ENCODE results near the gene TMEM132E.

The TMEM132E gene

GRCh38 chr17:34603974-34604373 lies 24.6 kb downstream of the TMEM132E start:
- no peak for DNase-seq (ENCODE audit: low spot score)

GRCh38 chr17:34606763-34607162 lies 27.4 kb downstream of the TMEM132E start:
- DNase-seq (ENCODE audit: low spot score), result no peak

GRCh38 chr17:34607917-34608316 lies 28.5 kb downstream of the TMEM132E start:
- no peak for DNase-seq (ENCODE audit: low spot score)

- DNase-seq (ENCODE audit: low spot score), result no peak
Measured at GRCh38 chr17:34609210-34609609, 29.8 kb downstream of the TMEM132E start.

GRCh38 chr17:34610039-34610438 lies 30.7 kb downstream of the TMEM132E start:
- DNase-seq (ENCODE audit: low spot score), result no peak

GRCh38 chr17:34610506-34610905 lies 31.1 kb downstream of the TMEM132E start:
- DNase-seq (ENCODE audit: low spot score), result no peak

GRCh38 chr17:34613064-34614019 lies 34.0 kb downstream of the TMEM132E start:
- peak; percentile 34 for DNase-seq (ENCODE audit: low spot score)

GRCh38 chr17:34614698-34615097 lies 35.3 kb downstream of the TMEM132E start:
- DNase-seq (ENCODE audit: low spot score), result no peak

GRCh38 chr17:34615326-34615725 lies 35.9 kb downstream of the TMEM132E start:
- no peak for DNase-seq (ENCODE audit: low spot score)

- DNase-seq (ENCODE audit: low spot score), result no peak
Measured at GRCh38 chr17:34616148-34616547, 36.8 kb downstream of the TMEM132E start.

- DNase-seq (ENCODE audit: low spot score), result no peak
Measured at GRCh38 chr17:34617398-34617797, 38.0 kb downstream of the TMEM132E start.

- DNase-seq (ENCODE audit: low spot score), result no peak
Measured at GRCh38 chr17:34619687-34620217, 40.4 kb downstream of the TMEM132E start.

- DNase-seq (ENCODE audit: low spot score), result no peak
Measured at GRCh38 chr17:34620458-34620857, 41.1 kb downstream of the TMEM132E start.

- no peak for DNase-seq (ENCODE audit: low spot score)
Measured at GRCh38 chr17:34622862-34623623, 43.7 kb downstream of the TMEM132E start.

- DNase-seq (ENCODE audit: low spot score), result no peak
Measured at GRCh38 chr17:34623856-34624766, 44.7 kb downstream of the TMEM132E start.

- no peak for DNase-seq (ENCODE audit: low spot score)
Measured at GRCh38 chr17:34624767-34625383, 45.5 kb downstream of the TMEM132E start.

GRCh38 chr17:34626121-34626681 lies 46.8 kb downstream of the TMEM132E start:
- DNase-seq (ENCODE audit: low spot score), result no peak

- no peak for DNase-seq (ENCODE audit: low spot score)
Measured at GRCh38 chr17:34628879-34629278, 49.5 kb downstream of the TMEM132E start.

- DNase-seq (ENCODE audit: low spot score), result peak; percentile 7
Measured at GRCh38 chr17:34633351-34633750, 54.0 kb downstream of the TMEM132E start.

- no peak for DNase-seq (ENCODE audit: low spot score)
Measured at GRCh38 chr17:34633760-34634159, 54.4 kb downstream of the TMEM132E start.
